Common myeloid progenitor, CD34-positive (primary cell): ENCODE results near the gene BRCA2.
A peak's percentile ranks its signal among the peaks of the same experiment; 100 is the strongest.

ENCODE experiments used
- CTCF ChIA-PET: fragments of 350-600 bp; sonication (Branson Sonifier 250); formaldehyde crosslinking; loops from one replicate; lab custom pipeline; 2021; ENCODE audit warnings: antibody characterized with exemption; lab: Charles Lee
- POLR2A ChIA-PET: fragments of 350-600 bp; sonication (Branson Sonifier 250); formaldehyde crosslinking; loops from one replicate; lab custom pipeline; 2021; ENCODE audit warnings: antibody characterized with exemption; lab: Charles Lee
- DNase-seq, 3 donors: peaks; one replicate each; pipeline versions ENCODE4 v3.0.0 to v3.0.0-alpha.2; 2013
- H3K27ac ChIP-seq, 2 experiments: 1 replicate in 1 of 2; 2 replicates in 1 of 2; pipeline ENCODE4 v1.7.0; 2013; ENCODE audit warnings: inconsistent platforms in 2 of 2, low read length in 2 of 2, mild to moderate bottlenecking in 2 of 2, low read depth in 1 of 2, moderate library complexity in 1 of 2; ENCODE audit not compliant: severe bottlenecking in 2 of 2, insufficient read depth in 1 of 2, poor library complexity in 1 of 2
- H3K27me3 ChIP-seq, 5 experiments: replicated peaks in 2 of 5; 1 replicate in 3 of 5; 2 replicates in 2 of 5; pipeline versions ENCODE4 v1.6.1 to v1.7.0; 2013; ENCODE audit warnings: low read length in 4 of 5, mild to moderate bottlenecking in 2 of 5, moderate library complexity in 2 of 5, inconsistent platforms in 1 of 5; ENCODE audit not compliant: insufficient read depth in 5 of 5, control insufficient read depth in 4 of 5
- H3K36me3 ChIP-seq, 4 experiments: 1 replicate in 2 of 4; 2 replicates in 2 of 4; pipeline versions ENCODE4 v1.6.1 to v1.7.0; 2013; ENCODE audit warnings: low read length in 3 of 4, control low read depth in 1 of 4, mild to moderate bottlenecking in 1 of 4; ENCODE audit not compliant: control insufficient read depth in 4 of 4, insufficient read depth in 4 of 4
- H3K4me1 ChIP-seq, 4 experiments: 1 replicate in 3 of 4; 2 replicates in 1 of 4; pipeline versions ENCODE4 v1.6.1 to v1.7.1; 2013; ENCODE audit warnings: low read length in 3 of 4, mild to moderate bottlenecking in 3 of 4, control low read depth in 1 of 4, inconsistent platforms in 1 of 4, moderate library complexity in 1 of 4; ENCODE audit not compliant: control insufficient read depth in 4 of 4, insufficient read depth in 4 of 4; ENCODE audit errors: control extremely low read depth in 1 of 4
- H3K4me3 ChIP-seq, 7 experiments: 1 replicate in 4 of 7; 2 replicates in 3 of 7; pipeline versions ENCODE4 v1.5.1 to v1.7.0; 2013; ENCODE audit warnings: mild to moderate bottlenecking in 7 of 7, low read length in 6 of 7, moderate library complexity in 6 of 7, inconsistent platforms in 2 of 7, low read depth in 2 of 7, control low read depth in 1 of 7; ENCODE audit not compliant: insufficient read depth in 4 of 7, control insufficient read depth in 1 of 7; ENCODE audit errors: extremely low read depth in 1 of 7
- H3K9me3 ChIP-seq, 5 experiments: 1 replicate in 4 of 5; 2 replicates in 1 of 5; pipeline versions ENCODE4 v1.6.1 to v1.7.1; 2013; ENCODE audit warnings: low read length in 4 of 5, mild to moderate bottlenecking in 2 of 5, inconsistent platforms in 1 of 5, low read depth in 1 of 5, moderate library complexity in 1 of 5; ENCODE audit not compliant: control insufficient read depth in 4 of 5, insufficient read depth in 2 of 5; ENCODE audit errors: control extremely low read depth in 1 of 5
- WGBS: methylation state at CpG from one replicate; pipeline ENCODE4 v1.1.5; 2013; ENCODE audit not compliant: insufficient coverage; 5-methylcytosine and 5-hydroxymethylcytosine counted together

Gene BRCA2

GRCh38 chr13:32317716-32318465 is 2.6 kb downstream of the BRCA2 start:
- no peak overlapping the region for H3K27ac ChIP-seq
- peaks cover 0 to 3% (median 0%) of the 10 kb centered on the region in 5 experiments for H3K9me3 ChIP-seq
- peak in 2 of 3 donors; percentile 14 to 36 for DNase-seq
- no peak overlapping the region for H3K4me3 ChIP-seq
- POLR2A ChIA-PET, result no interaction called here
- WGBS, result no CpG with 5 or more reads among the region's 2 CpGs
- H3K4me1 ChIP-seq, result peaks cover 9 to 22% (median 20%) of the 10 kb centered on the region in 4 experiments
- H3K27me3 ChIP-seq, result no peaks in the 10 kb centered on the region
- H3K36me3 ChIP-seq, result peaks cover 0 to 26% (median 14%) of the 10 kb centered on the region in 4 experiments
- CTCF ChIA-PET, result interaction anchor here (0.8 to 1.6 kb wide), 6 partner anchors 9 to 123 kb away, joined by 3 to 5 read pairs (median 3); no protein-coding TSS in a partner anchor

GRCh38 chr13:32320528-32320927 is 5.2 kb downstream of the BRCA2 start:
- Histone ChIP-seq H3K9me3 (peaks cover 0 to 3% (median 0%) of the 10 kb centered on the region in 5 experiments), H3K4me1 (peaks cover 9 to 13% (median 11%) of the 10 kb centered on the region in 4 experiments), H3K36me3 (peaks cover 0 to 34% (median 18%) of the 10 kb centered on the region in 4 experiments), H3K4me3 (no peak overlapping the region), H3K27me3 (no peaks in the 10 kb centered on the region), H3K27ac (no peak overlapping the region)
- ChIA-PET POLR2A (no interaction called here), CTCF (interaction anchor here (0.8 kb wide), 1 partner anchor 14 kb away, joined by 3 read pairs; no protein-coding TSS in a partner anchor)
- 100% methylated on average over 1 of the region's 4 CpGs for WGBS
- no peak for DNase-seq

GRCh38 chr13:32323912-32324311 is 8.6 kb downstream of the BRCA2 start:
- H3K4me1 ChIP-seq, result no peaks in the 10 kb centered on the region
- DNase-seq, result no peak
- H3K27me3 ChIP-seq, result no peaks in the 10 kb centered on the region
- ChIA-PET POLR2A (no interaction called here), CTCF (interaction anchor here (1.1 kb wide), 1 partner anchor 13 kb away, joined by 3 read pairs; no protein-coding TSS in a partner anchor)
- no peak overlapping the region for H3K4me3 ChIP-seq
- H3K27ac ChIP-seq, result no peak overlapping the region
- H3K9me3 ChIP-seq, result peaks cover 0 to 3% (median 0%) of the 10 kb centered on the region in 5 experiments
- H3K36me3 ChIP-seq, result peaks cover 0 to 42% (median 20%) of the 10 kb centered on the region in 4 experiments

GRCh38 chr13:32330441-32330840 is 15.1 kb downstream of the BRCA2 start:
- H3K27ac ChIP-seq, result no peak overlapping the region
- ChIA-PET CTCF (interaction anchor here (1.2 to 1.8 kb wide), 4 partner anchors 9 to 15 kb away, joined by 3 to 5 read pairs (median 4); partner anchors contain the start of genes BRCA2 and ZAR1L), POLR2A (no interaction called here)
- peaks cover 5 to 49% (median 20%) of the 10 kb centered on the region in 4 experiments for H3K36me3 ChIP-seq
- H3K27me3 ChIP-seq, result no peaks in the 10 kb centered on the region
- H3K4me3 ChIP-seq, result no peak overlapping the region
- DNase-seq, result no peak
- WGBS, result 86% methylated on average over 2 of the region's 2 CpGs
- no peaks in the 10 kb centered on the region for H3K4me1 ChIP-seq
- H3K9me3 ChIP-seq, result peaks cover 0 to 2% (median 0%) of the 10 kb centered on the region in 5 experiments

GRCh38 chr13:32334671-32335070 is 19.4 kb downstream of the BRCA2 start:
- Histone ChIP-seq H3K4me3 (no peak overlapping the region), H3K4me1 (no peaks in the 10 kb centered on the region), H3K27ac (no peak overlapping the region), H3K9me3 (peaks cover 0 to 2% (median 0%) of the 10 kb centered on the region in 5 experiments), H3K36me3 (peaks cover 13 to 61% (median 28%) of the 10 kb centered on the region in 4 experiments), H3K27me3 (no peaks in the 10 kb centered on the region)
- POLR2A ChIA-PET, result no interaction called here
- DNase-seq, result peak in 2 of 3 donors; percentile 59 to 72
- CTCF ChIA-PET, result no interaction called here
- 92% methylated on average over 1 of the region's 2 CpGs for WGBS

GRCh38 chr13:32340914-32341313 is 25.6 kb downstream of the BRCA2 start:
- Histone ChIP-seq H3K27ac (peak overlapping the region in 1 of 2 experiments; percentile 39), H3K4me1 (peaks cover 0 to 8% (median 3%) of the 10 kb centered on the region in 4 experiments), H3K27me3 (no peaks in the 10 kb centered on the region), H3K4me3 (peak overlapping the region in 1 of 7 experiments; percentile 6), H3K9me3 (no peaks in the 10 kb centered on the region), H3K36me3 (peaks cover 5 to 19% (median 11%) of the 10 kb centered on the region in 4 experiments)
- ChIA-PET POLR2A (no interaction called here), CTCF (no interaction called here)
- no CpG with 5 or more reads among the region's 3 CpGs for WGBS
- peak; percentile 59 to 90 (median 82) for DNase-seq

GRCh38 chr13:32347651-32348050 is 32.3 kb downstream of the BRCA2 start:
- no peaks in the 10 kb centered on the region for H3K27me3 ChIP-seq

More at GRCh38 chr13:32347651-32348050, 32.3 kb downstream of the BRCA2 start:
- WGBS, result no CpG with 5 or more reads among the region's 1 CpG
- Histone ChIP-seq H3K4me1 (no peaks in the 10 kb centered on the region), H3K27ac (no peak overlapping the region), H3K36me3 (peaks cover 5 to 29% (median 16%) of the 10 kb centered on the region in 4 experiments), H3K9me3 (no peaks in the 10 kb centered on the region), H3K4me3 (no peak overlapping the region)
- DNase-seq, result no peak
- POLR2A ChIA-PET, result no interaction called here
- CTCF ChIA-PET, result interaction anchor here (1.6 kb wide), 1 partner anchor 12 kb away, joined by 4 read pairs; no protein-coding TSS in a partner anchor
